A549 treated with CORT108297 at 1 μM for 4 hours (cell line): ENCODE data around the gene CDC23. TPM values are rescaled to one million over a fixed set of nuclear protein-coding genes. Genes with fewer than 3 reads are reported as not detected.

ENCODE experiments used
- total RNA-seq: library from RNA; stranded (reverse); fragments of 200-300 nt; extraction: Qiagen RNA extraction; gene quantifications from 5 replicates; pipeline ENCODE4 v1.2.3, GENCODE V29; 2022

CDC23 gene
- total RNA-seq: 23.7 to 38.0 TPM (median 29.0 TPM) in 5 replicates

GRCh38 chr5:138213161-138214029, at the start of gene CDC23:
Gene CDC23 (minus strand): TSS chr5:138213323. CDS start chr5:138213312, 11 bp downstream.

GRCh38 chr5:138178516-138179276, 34.4 kb downstream of the CDC23 start, which contains the start of the genes BRD8 and KIF20A:
Gene BRD8 (minus strand): TSS chr5:138178630. CDS start chr5:138178614, 16 bp downstream.
Gene KIF20A (plus strand): TSS chr5:138179112. CDS start chr5:138179681, 569 bp downstream.

GRCh38 chr5:138138949-138139780, 74.0 kb downstream of the CDC23 start, which contains the start of gene NME5:
Gene NME5 (minus strand): TSS chr5:138139428. CDS start chr5:138138780, 648 bp downstream.

Other genes with a start within 250 kb of the CDC23 start
- 11.7 to 19.2 TPM (median 12.9 TPM) in 5 replicates for gene FAM13B, start 180.2 kb downstream of the CDC23 start, total RNA-seq
- gene WNT8A, start 129.3 kb downstream of the CDC23 start, total RNA-seq: not detected in 5 replicates
- not detected in 5 replicates for gene NME5, start 73.9 kb downstream of the CDC23 start, total RNA-seq
- 48.1 to 55.2 TPM (median 53.4 TPM) in 5 replicates for gene BRD8, start 34.7 kb downstream of the CDC23 start, total RNA-seq
- 40.0 to 48.7 TPM (median 46.6 TPM) in 5 replicates for gene KIF20A, start 34.2 kb downstream of the CDC23 start, total RNA-seq
- gene GFRA3, start 61.3 kb upstream of the CDC23 start, total RNA-seq: 0.08 to 0.14 TPM (median 0.12 TPM) in 4 of 5 replicates, not detected in the other
- 10.1 to 12.7 TPM (median 11.5 TPM) in 5 replicates for gene CDC25C, start 118.5 kb upstream of the CDC23 start, total RNA-seq
- gene FAM53C, start 124.9 kb upstream of the CDC23 start, total RNA-seq: 17.9 to 23.4 TPM (median 21.3 TPM) in 5 replicates
- 35.8 to 50.7 TPM (median 41.6 TPM) in 5 replicates for gene KDM3B, start 139.4 kb upstream of the CDC23 start, total RNA-seq
- gene REEP2, start 225.7 kb upstream of the CDC23 start, total RNA-seq: 6.5 to 8.1 TPM (median 6.8 TPM) in 5 replicates